Natural killer cell (primary cell): ENCODE data around the gene NHS. TPM values are rescaled to one million over a fixed set of nuclear protein-coding genes. Genes with fewer than 3 reads are reported as not detected.

Experiments
- ATAC-seq, 3 donors: fragments of 150-1000 bp in 2 of 3; fragments of 200-7000 bp in 1 of 3; cut with Tn5 transposase; 1 replicate in 1 of 3; 2 replicates in 2 of 3; pipeline ENCODE4 v1.10.0; 2021; ENCODE audit warnings: mild to moderate bottlenecking in 2 of 3, moderate library complexity in 2 of 3
- DNase-seq, 2 donors: peaks; one replicate each; pipeline versions ENCODE4 v3.0.0 to v3.0.0-alpha.2; 2013 to 2021; ENCODE audit warnings: mixed read lengths in 1 of 2
- H3K27ac ChIP-seq: one replicate; pipeline ENCODE4 v1.5.1; 2013; ENCODE audit warnings: mild to moderate bottlenecking, low read length
- H3K27me3 ChIP-seq: one replicate; pipeline ENCODE4 v1.6.1; 2013; ENCODE audit warnings: low read length; ENCODE audit not compliant: control insufficient read depth, insufficient read depth
- H3K36me3 ChIP-seq: one replicate; pipeline ENCODE4 v1.6.1; 2013; ENCODE audit warnings: low read length; ENCODE audit not compliant: control insufficient read depth, insufficient read depth
- H3K4me1 ChIP-seq: one replicate; pipeline ENCODE4 v1.6.1; 2013; ENCODE audit warnings: low read length; ENCODE audit not compliant: control insufficient read depth, insufficient read depth
- H3K4me3 ChIP-seq: one replicate; pipeline ENCODE4 v1.5.1; 2013; ENCODE audit warnings: low read length
- H3K9me3 ChIP-seq: one replicate; pipeline ENCODE4 v1.6.1; 2013; ENCODE audit warnings: low read length; ENCODE audit not compliant: control insufficient read depth, insufficient read depth
- H3K27ac Mint-ChIP-seq, 2 donors: one replicate each; pipeline ENCODE4 v1.8.0; 2022; ENCODE audit warnings: mild to moderate bottlenecking in 2 of 2, mixed read lengths in 2 of 2, moderate library complexity in 1 of 2
- H3K27me3 Mint-ChIP-seq, 2 donors: one replicate each; pipeline ENCODE4 v1.8.0; 2022; ENCODE audit warnings: low read depth in 2 of 2, mixed read lengths in 2 of 2
- H3K36me3 Mint-ChIP-seq: one replicate; pipeline ENCODE4 v1.8.0; 2022; ENCODE audit warnings: mixed read lengths
- H3K4me1 Mint-ChIP-seq, 2 donors: one replicate each; pipeline ENCODE4 v1.8.0; 2022; ENCODE audit warnings: mixed read lengths in 2 of 2
- H3K4me3 Mint-ChIP-seq: one replicate; pipeline ENCODE4 v1.8.0; 2022; ENCODE audit warnings: mild to moderate bottlenecking, moderate library complexity, mixed read lengths
- H3K9me3 Mint-ChIP-seq, 2 donors: one replicate each; pipeline ENCODE4 v1.8.0; 2022; ENCODE audit warnings: mixed read lengths in 2 of 2
- WGBS: methylation state at CpG from one replicate; pipeline ENCODE4 v1.1.7; 2013; ENCODE audit warnings: missing lambda C conversion rate; ENCODE audit not compliant: insufficient coverage; 5-methylcytosine and 5-hydroxymethylcytosine counted together
- intact Hi-C: fragments of 100-400 bp; cut with micrococcal nuclease; formaldehyde crosslinking; loops from one replicate; pipeline ENCODE4 v1.14.2; 2022
- total RNA-seq, 4 donors: library from RNA; stranded (reverse); fragments of 120-200 nt in 1 of 4; gene quantifications; one replicate each; pipeline versions ENCODE4 v1.2.3 to v1.2.4, GENCODE V29; 2013 to 2022
- TF ChIP-seq, protein P1 (sequence below): fragments of 200-600 bp; IDR thresholded peaks from one replicate; pipeline ENCODE4 v1.8.0; 2022; ENCODE audit warnings: antibody characterized with exemption

The NHS gene
- total RNA-seq, 3 donors from 2014 or later (not counting 1 experiment from before 2014, with no cell fraction given), result 0.05 to 0.28 TPM; not detected in 1

DNA sequence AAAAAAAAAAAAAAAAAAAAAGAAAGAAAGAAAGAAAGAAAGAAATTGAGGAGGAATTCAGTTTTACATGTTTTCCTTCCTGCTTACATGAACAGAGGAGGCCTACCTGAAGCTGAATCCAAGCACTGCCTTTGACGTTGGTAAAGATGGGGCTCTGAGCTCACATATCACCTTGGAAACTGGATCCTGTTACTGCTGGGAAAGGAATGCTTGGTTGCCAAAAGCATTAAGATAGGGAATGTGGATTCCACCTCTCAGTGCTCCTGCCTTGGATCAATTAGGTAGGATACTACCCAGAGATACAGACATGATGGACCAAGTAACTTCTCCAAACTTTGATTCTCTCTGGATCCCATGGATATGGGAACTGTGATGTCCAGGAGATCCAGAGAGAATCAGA, 50.6 kb downstream of the NHS start:
- H3K27me3 Mint-ChIP-seq, result no peaks in the 10 kb centered on the region
- H3K4me3 ChIP-seq, result no peak overlapping the region
- H3K27ac Mint-ChIP-seq, result no peak overlapping the region
- no peaks in the 10 kb centered on the region for H3K27me3 ChIP-seq
- TF ChIP-seq, protein P1, sequence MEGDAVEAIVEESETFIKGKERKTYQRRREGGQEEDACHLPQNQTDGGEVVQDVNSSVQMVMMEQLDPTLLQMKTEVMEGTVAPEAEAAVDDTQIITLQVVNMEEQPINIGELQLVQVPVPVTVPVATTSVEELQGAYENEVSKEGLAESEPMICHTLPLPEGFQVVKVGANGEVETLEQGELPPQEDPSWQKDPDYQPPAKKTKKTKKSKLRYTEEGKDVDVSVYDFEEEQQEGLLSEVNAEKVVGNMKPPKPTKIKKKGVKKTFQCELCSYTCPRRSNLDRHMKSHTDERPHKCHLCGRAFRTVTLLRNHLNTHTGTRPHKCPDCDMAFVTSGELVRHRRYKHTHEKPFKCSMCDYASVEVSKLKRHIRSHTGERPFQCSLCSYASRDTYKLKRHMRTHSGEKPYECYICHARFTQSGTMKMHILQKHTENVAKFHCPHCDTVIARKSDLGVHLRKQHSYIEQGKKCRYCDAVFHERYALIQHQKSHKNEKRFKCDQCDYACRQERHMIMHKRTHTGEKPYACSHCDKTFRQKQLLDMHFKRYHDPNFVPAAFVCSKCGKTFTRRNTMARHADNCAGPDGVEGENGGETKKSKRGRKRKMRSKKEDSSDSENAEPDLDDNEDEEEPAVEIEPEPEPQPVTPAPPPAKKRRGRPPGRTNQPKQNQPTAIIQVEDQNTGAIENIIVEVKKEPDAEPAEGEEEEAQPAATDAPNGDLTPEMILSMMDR, result no peak
- intact Hi-C loops, result no loop called here
- H3K27ac ChIP-seq, result no peak overlapping the region
- H3K36me3 Mint-ChIP-seq, result no peaks in the 10 kb centered on the region
- H3K9me3 Mint-ChIP-seq, result no peaks in the 10 kb centered on the region
- no peak for ATAC-seq
- WGBS, result 100% methylated on average over 1 of the region's 1 CpG
- no peaks in the 10 kb centered on the region for H3K9me3 ChIP-seq
- no peak overlapping the region for H3K4me3 Mint-ChIP-seq
- H3K4me1 ChIP-seq, result no peaks in the 10 kb centered on the region
- H3K4me1 Mint-ChIP-seq, result no peaks in the 10 kb centered on the region
- H3K36me3 ChIP-seq, result no peaks in the 10 kb centered on the region
- DNase-seq, result no peak

DNA sequence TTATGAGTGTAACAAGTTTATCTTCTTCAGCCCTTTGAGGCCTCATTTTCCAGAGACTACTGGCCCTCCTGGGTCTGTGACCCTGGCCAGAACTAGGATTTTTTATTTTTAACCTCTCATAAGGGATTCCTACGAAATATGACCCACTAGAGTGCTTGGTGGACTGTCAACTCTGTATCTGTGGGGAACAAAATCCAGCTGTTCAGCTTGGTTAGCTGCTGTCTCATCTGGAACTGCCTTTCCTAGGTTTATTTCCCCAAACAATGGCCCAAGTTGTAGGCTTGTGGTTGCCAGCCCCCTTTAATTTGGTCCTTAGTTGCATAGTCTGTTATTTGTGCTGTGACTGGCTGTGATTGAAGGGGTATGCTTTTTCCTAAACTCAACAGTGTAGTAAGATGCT, 56.2 kb downstream of the NHS start:
- Histone ChIP-seq H3K36me3 (no peaks in the 10 kb centered on the region), H3K4me1 (no peaks in the 10 kb centered on the region), H3K27me3 (no peaks in the 10 kb centered on the region), H3K27ac (no peak overlapping the region), H3K9me3 (no peaks in the 10 kb centered on the region), H3K4me3 (no peak overlapping the region)
- Mint-ChIP-seq H3K4me3 (no peak overlapping the region), H3K4me1 (no peaks in the 10 kb centered on the region), H3K27me3 (no peaks in the 10 kb centered on the region), H3K9me3 (no peaks in the 10 kb centered on the region), H3K27ac (no peak overlapping the region), H3K36me3 (no peaks in the 10 kb centered on the region)
- ATAC-seq, result no peak
- 63% methylated on average over 1 of the region's 1 CpG for WGBS
- intact Hi-C loops, result no loop called here
- no peak for DNase-seq
- TF ChIP-seq, protein P1, result no peak

DNA sequence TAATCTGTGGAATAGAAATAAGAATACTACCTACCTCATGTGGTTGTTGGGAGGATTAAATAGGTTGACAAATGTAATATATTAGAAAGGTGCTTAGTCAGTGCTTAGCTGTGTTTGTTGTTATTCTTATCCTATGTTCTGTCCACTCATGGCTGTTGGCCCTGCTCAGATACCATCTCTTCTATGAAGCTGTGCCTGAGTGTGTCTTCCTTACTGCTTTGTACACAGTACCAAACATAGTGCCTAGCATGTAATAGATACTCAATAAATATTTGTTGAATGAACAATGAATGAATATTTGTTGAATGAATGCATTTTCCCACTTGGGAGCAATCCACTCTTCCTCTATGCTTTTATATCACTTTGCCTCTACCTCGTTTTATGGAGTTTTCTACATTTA, 57.2 kb downstream of the NHS start:
- H3K27me3 Mint-ChIP-seq, result no peaks in the 10 kb centered on the region
- no CpG with 5 or more reads among the region's 1 CpG for WGBS
- TF ChIP-seq, protein P1, result no peak
- H3K27ac Mint-ChIP-seq, result no peak overlapping the region
- DNase-seq (no peak), ATAC-seq (no peak)
- intact Hi-C loops, result no loop called here
- no peak overlapping the region for H3K4me3 Mint-ChIP-seq
- H3K4me1 Mint-ChIP-seq, result no peaks in the 10 kb centered on the region
- Histone ChIP-seq H3K27me3 (no peaks in the 10 kb centered on the region), H3K4me3 (no peak overlapping the region), H3K4me1 (no peaks in the 10 kb centered on the region), H3K9me3 (no peaks in the 10 kb centered on the region), H3K27ac (no peak overlapping the region), H3K36me3 (no peaks in the 10 kb centered on the region)
- no peaks in the 10 kb centered on the region for H3K36me3 Mint-ChIP-seq
- no peaks in the 10 kb centered on the region for H3K9me3 Mint-ChIP-seq

GRCh38 chrX:17433965-17434364, 59.0 kb downstream of the NHS start:
- no peaks in the 10 kb centered on the region for H3K27me3 ChIP-seq
- no peak overlapping the region for H3K4me3 ChIP-seq
- no peaks in the 10 kb centered on the region for H3K36me3 ChIP-seq
- no peak for ATAC-seq
- intact Hi-C loops, result no loop called here
- no peaks in the 10 kb centered on the region for H3K27me3 Mint-ChIP-seq
- H3K4me3 Mint-ChIP-seq, result no peak overlapping the region
- WGBS, result 78% methylated on average over 1 of the region's 3 CpGs
- H3K4me1 ChIP-seq, result no peaks in the 10 kb centered on the region
- no peak overlapping the region for H3K27ac Mint-ChIP-seq
- H3K4me1 Mint-ChIP-seq, result no peaks in the 10 kb centered on the region
- H3K27ac ChIP-seq, result no peak overlapping the region
- H3K36me3 Mint-ChIP-seq, result no peaks in the 10 kb centered on the region
- no peak for DNase-seq
- TF ChIP-seq, protein P1, result no peak
- H3K9me3 ChIP-seq, result no peaks in the 10 kb centered on the region
- no peaks in the 10 kb centered on the region for H3K9me3 Mint-ChIP-seq
